Activated naive CD4-positive, alpha-beta T cell treated with anti-CD3 and anti-CD28 coated beads, Interleukin-2, amount 50 U/mL, for 72 hours (primary cell): ENCODE results near the gene NLGN1. TPM values are rescaled to one million over a fixed set of nuclear protein-coding genes. Genes with fewer than 3 reads are reported as not detected.
A peak's percentile ranks its signal among the peaks of the same experiment; 100 is the strongest.
"Not testable (repeated sequence)": the region's sequence is repeated elsewhere in the genome, so short reads cannot be mapped to it uniquely, and the experiment has no call there.

ENCODE experiments used
- ATAC-seq, 2 donors: fragments of 150-1000 bp; cut with Tn5 transposase; 2 replicates each; pipeline ENCODE4 v1.10.0; 2021; ENCODE audit warnings: mild to moderate bottlenecking in 2 of 2, moderate library complexity in 2 of 2
- DNase-seq, 2 donors: peaks; one replicate each; pipeline ENCODE4 v3.0.0; 2021 to 2022; ENCODE audit warnings: low spot score in 2 of 2
- H3K27ac Mint-ChIP-seq, 2 donors: one replicate each; pipeline ENCODE4 v1.8.0; 2022; ENCODE audit warnings: mild to moderate bottlenecking in 2 of 2, mixed read lengths in 2 of 2
- H3K36me3 Mint-ChIP-seq, 2 donors: one replicate each; pipeline ENCODE4 v1.8.0; 2022; ENCODE audit warnings: mixed read lengths in 2 of 2
- H3K9me3 Mint-ChIP-seq, 2 donors: one replicate each; pipeline ENCODE4 v1.8.0; 2022; ENCODE audit warnings: mixed read lengths in 2 of 2
- total RNA-seq, 2 donors: library from RNA; stranded (reverse); gene quantifications; one replicate each; pipeline ENCODE4 v1.2.3, GENCODE V29; 2022

The NLGN1 gene
- not detected for total RNA-seq

GRCh38 chr3:173397161-173398110, at the start of gene NLGN1:
Gene NLGN1 (plus strand): TSS chr3:173397744.
- Mint-ChIP-seq H3K9me3 (peaks cover 0 to 3% of the 10 kb centered on the region in 2 donors), H3K27ac (no peak within 1 kb of the TSS), H3K36me3 (peaks cover 12 to 28% of the 10 kb centered on the region in 2 donors)
- DNase-seq (no peak), ATAC-seq (no peak)

DNA sequence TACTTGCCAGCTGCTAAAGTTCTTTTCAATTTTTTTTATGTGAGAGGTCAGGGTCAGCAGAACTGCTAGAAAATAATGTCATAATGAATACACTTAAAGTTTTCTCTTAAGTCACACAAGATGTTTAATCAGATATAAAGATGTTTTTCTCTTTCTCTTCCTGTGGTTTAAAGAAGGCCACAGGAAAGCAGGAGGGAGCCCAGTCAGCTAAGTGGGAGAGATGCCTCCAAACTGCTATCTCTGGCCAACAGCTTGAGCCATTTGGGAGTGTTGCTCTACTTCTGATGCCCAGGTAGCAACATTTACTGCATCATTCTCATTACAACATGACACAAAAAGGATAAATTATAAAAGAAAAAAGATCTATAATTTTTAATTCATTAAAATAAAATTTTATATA, 45.7 kb upstream of the NLGN1 start:
- peaks cover 11 to 24% of the 10 kb centered on the region in 2 donors for H3K9me3 Mint-ChIP-seq
- ATAC-seq (no peak), DNase-seq (no peak)
- H3K36me3 Mint-ChIP-seq, result peaks cover 0 to 7% of the 10 kb centered on the region in 2 donors
- no peak overlapping the region for H3K27ac Mint-ChIP-seq

GRCh38 chr3:173353137-173353536, 44.4 kb upstream of the NLGN1 start:
- H3K27ac Mint-ChIP-seq, H3K36me3 Mint-ChIP-seq, DNase-seq, ATAC-seq: not testable (repeated sequence)
- peaks cover 11 to 24% of the 10 kb centered on the region in 2 donors for H3K9me3 Mint-ChIP-seq

DNA sequence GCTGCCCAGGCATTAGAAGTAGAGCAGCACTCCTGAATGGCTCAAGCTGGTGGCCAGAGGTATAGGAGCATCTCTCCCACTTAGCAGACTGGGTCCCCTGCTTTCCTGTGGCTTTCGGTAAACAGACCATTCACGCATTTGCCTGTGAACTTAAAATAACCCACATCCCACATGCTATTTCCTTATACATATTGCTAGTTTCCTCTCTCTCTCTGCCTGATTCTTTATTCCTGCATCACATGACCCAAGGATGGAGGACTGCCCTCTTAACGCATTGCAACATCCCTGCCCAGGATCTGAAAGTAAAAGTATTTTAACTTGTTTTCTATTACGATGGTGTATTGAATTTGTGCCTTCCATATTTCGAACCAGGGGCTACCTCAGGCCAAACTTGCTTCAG, 43.4 kb upstream of the NLGN1 start:
- H3K9me3 Mint-ChIP-seq, result peaks cover 6 to 20% of the 10 kb centered on the region in 2 donors
- H3K36me3 Mint-ChIP-seq, result peaks cover 0 to 7% of the 10 kb centered on the region in 2 donors
- ATAC-seq (no peak), DNase-seq (no peak)
- H3K27ac Mint-ChIP-seq, result no peak overlapping the region

GRCh38 chr3:173371848-173372487, 25.6 kb upstream of the NLGN1 start:
- DNase-seq (no peak), ATAC-seq (no peak)
- Mint-ChIP-seq H3K9me3 (peaks cover 5 to 12% of the 10 kb centered on the region in 2 donors), H3K27ac (no peak overlapping the region), H3K36me3 (no peaks in the 10 kb centered on the region)

GRCh38 chr3:173380681-173381080, 16.9 kb upstream of the NLGN1 start:
- Mint-ChIP-seq H3K9me3 (peaks cover 7 to 9% of the 10 kb centered on the region in 2 donors), H3K36me3 (no peaks in the 10 kb centered on the region), H3K27ac (no peak overlapping the region)
- ATAC-seq, result no peak
- DNase-seq, result no peak

DNA sequence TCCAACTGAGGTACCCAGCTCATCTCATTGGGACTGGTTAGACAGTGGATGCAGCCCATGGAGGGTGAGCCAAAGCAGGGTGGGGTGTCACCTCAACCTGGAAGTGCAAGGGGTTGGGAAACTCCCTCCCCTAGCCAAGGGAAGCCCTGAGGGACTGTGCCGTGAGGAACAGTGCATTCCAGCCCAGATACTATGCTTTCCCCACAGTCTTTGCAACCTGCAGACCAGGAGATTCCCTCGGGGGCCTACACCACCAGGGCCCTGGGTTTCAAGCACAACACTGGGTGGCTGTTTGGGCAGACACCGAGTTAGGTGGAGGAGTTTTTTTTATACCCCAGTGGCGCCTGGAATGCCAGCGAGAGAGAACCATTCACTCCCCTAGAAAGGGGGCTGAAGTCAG, 15.6 kb upstream of the NLGN1 start:
- DNase-seq, H3K27ac Mint-ChIP-seq, H3K36me3 Mint-ChIP-seq, H3K9me3 Mint-ChIP-seq, ATAC-seq: not testable (repeated sequence)

- Mint-ChIP-seq H3K9me3 (no peaks in the 10 kb centered on the region), H3K36me3 (peaks cover 12 to 28% of the 10 kb centered on the region in 2 donors), H3K27ac (peak overlapping the region in 1 of 2 donors; percentile 65)
- DNase-seq, result no peak
- peak in 1 of 2 donors; percentile 28 for ATAC-seq
Measured at GRCh38 chr3:173395073-173395411, 2.5 kb upstream of the NLGN1 start.

DNA sequence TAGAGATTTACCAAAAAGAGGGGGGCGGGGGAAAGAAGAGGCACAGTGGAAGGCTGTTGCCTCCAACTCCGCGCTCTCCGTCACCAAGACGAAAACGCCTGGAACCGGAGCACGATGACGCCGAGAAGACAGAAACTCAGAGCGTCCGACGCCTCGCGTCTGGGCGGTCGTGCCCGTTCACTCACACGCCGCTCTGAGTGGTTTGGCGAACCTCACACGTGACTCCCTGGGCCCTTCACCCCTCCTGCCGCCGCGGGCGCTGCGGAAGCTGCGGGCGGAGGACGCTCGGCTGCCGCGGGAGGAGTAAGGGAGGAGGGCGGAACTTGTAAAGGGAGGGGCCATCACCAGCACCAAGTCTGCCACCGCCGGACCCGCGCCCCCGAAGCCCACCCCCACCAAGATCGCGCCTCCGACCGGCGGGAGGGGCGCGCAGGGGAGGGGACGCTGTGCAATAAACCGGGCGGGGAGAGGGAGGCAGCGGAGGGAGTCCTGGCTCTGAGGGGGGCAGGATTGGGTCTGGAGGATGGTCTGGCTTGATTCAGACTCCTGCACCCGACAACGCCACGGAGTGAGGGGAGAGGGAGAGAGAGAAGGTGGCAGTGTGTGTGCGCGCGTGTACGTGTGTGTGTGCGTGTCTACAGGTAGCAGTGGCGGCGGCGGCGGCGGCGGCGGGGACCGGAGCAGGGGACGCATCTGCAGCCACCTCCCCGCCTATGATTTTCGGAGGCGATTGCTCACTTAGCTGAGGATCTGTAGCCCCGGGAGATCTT, 1.9 kb upstream of the NLGN1 start:
- H3K9me3 Mint-ChIP-seq, result peaks cover 0 to 3% of the 10 kb centered on the region in 2 donors
- H3K27ac Mint-ChIP-seq, result peak overlapping the region in 1 of 2 donors; percentile 88
- H3K36me3 Mint-ChIP-seq, result peaks cover 12 to 28% of the 10 kb centered on the region in 2 donors
- peak; percentile 72 to 91 for ATAC-seq
- DNase-seq, result peak in 1 of 2 donors; percentile 35

GRCh38 chr3:173396191-173397041, 1.1 kb upstream of the NLGN1 start:
- DNase-seq, result no peak
- no peak for ATAC-seq
- peak overlapping the region in 1 of 2 donors; percentile 88 for H3K27ac Mint-ChIP-seq
- peaks cover 12 to 28% of the 10 kb centered on the region in 2 donors for H3K36me3 Mint-ChIP-seq
- peaks cover 0 to 3% of the 10 kb centered on the region in 2 donors for H3K9me3 Mint-ChIP-seq

DNA sequence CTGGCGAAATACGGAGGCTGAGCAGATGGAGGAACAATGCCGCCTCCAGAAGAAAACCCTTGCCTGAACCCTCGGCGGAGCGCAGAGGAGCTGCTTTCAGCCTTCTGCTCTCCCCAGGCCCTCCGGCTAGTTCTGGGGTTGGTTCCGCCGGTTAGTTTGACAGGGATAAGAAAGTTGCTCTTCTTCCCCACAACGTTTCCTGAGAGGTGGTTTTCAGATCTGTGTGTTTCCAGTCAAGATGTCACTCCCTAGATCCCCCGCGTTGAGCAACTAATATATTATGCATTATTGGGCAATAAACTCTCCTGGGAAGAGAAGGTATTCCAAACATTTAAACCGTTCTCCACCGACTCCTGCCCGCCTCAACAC, 551 bp downstream of the NLGN1 start:
- H3K27ac Mint-ChIP-seq, result no peak overlapping the region
- no peak for ATAC-seq
- H3K9me3 Mint-ChIP-seq, result peaks cover 0 to 3% of the 10 kb centered on the region in 2 donors
- peaks cover 12 to 28% of the 10 kb centered on the region in 2 donors for H3K36me3 Mint-ChIP-seq
- DNase-seq, result no peak

DNA sequence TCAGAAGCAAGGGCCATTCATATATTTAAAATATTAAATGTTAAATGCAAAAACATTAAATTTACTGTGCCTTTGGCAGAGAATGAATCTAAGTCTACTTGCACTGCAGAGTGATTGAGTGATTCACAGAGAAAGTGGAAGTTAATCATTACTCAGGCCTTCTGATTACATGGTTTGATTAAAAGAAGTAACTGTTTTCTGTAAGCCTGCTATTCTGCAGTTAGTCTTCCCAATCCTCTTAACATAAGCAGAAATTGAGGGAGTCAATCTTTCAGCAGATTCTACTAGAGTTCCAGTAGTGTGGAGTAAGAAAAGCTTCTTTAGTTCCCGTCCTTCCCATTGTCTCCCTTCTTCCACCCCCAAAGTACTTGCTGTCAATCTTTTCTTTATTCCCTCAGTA, 1.5 kb downstream of the NLGN1 start:
- Mint-ChIP-seq H3K36me3 (peaks cover 12 to 28% of the 10 kb centered on the region in 2 donors), H3K9me3 (peaks cover 0 to 3% of the 10 kb centered on the region in 2 donors), H3K27ac (no peak overlapping the region)
- DNase-seq, result no peak
- ATAC-seq, result no peak

GRCh38 chr3:173401369-173401768, 3.8 kb downstream of the NLGN1 start:
- no peak overlapping the region for H3K27ac Mint-ChIP-seq
- DNase-seq (no peak), ATAC-seq (no peak)
- H3K9me3 Mint-ChIP-seq, result peaks cover 0 to 3% of the 10 kb centered on the region in 2 donors
- H3K36me3 Mint-ChIP-seq, result peaks cover 5 to 16% of the 10 kb centered on the region in 2 donors

- DNase-seq (no peak), ATAC-seq (no peak)
- Mint-ChIP-seq H3K36me3 (peaks cover 5 to 8% of the 10 kb centered on the region in 2 donors), H3K9me3 (peaks cover 0 to 3% of the 10 kb centered on the region in 2 donors), H3K27ac (no peak overlapping the region)
Measured at GRCh38 chr3:173402656-173403055, 5.1 kb downstream of the NLGN1 start.

DNA sequence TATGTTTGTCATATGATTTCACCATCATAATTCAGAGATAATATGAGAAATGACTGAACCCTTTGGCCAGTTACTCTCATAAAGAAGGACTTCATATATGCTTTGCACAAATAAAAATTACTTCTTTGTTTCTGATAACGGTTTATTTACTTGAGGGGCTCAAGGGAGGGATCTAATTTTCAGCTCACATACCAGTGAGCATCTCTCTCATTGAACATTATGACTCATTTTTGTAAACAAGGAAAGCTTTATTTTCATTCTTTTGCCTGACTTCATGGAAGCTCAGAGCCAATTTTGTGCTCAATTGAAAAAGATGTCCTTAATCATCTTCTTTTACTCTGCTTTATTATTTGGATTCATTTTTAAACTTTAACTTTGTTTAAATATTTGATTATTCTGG, 5.8 kb downstream of the NLGN1 start:
- DNase-seq (no peak), ATAC-seq (no peak)
- no peak overlapping the region for H3K27ac Mint-ChIP-seq
- peaks cover 1 to 2% of the 10 kb centered on the region in 2 donors for H3K36me3 Mint-ChIP-seq
- H3K9me3 Mint-ChIP-seq, result peaks cover 0 to 3% of the 10 kb centered on the region in 2 donors

GRCh38 chr3:173404156-173404555, 6.6 kb downstream of the NLGN1 start:
- Mint-ChIP-seq H3K36me3 (no peaks in the 10 kb centered on the region), H3K27ac (no peak overlapping the region), H3K9me3 (peaks cover 0 to 3% of the 10 kb centered on the region in 2 donors)
- no peak for DNase-seq
- no peak for ATAC-seq
